GM18507 (cell line): Measurements from ENCODE around the gene UVSSA.
"Not testable (repeated sequence)": the region's sequence is repeated elsewhere in the genome, so short reads cannot be mapped to it uniquely, and the experiment has no call there.

ENCODE experiments used
- DNase-seq: peaks from one replicate; pipeline ENCODE4 v3.0.0; 2011; ENCODE audit warnings: low read depth; ENCODE audit not compliant: insufficient read length; ENCODE audit errors: extremely low spot score
- FAIRE-seq: peaks from 2 replicates; lab custom pipeline; 2011; peaks lifted over from hg19 to GRCh38; lab: Jason Lieb, UNC

The UVSSA gene

GRCh38 chr4:1316537-1317168 is 30.4 kb upstream of the UVSSA start:
- no peak for FAIRE-seq
- no peak for DNase-seq

- no peak for DNase-seq
Observed at GRCh38 chr4:1317177-1318045, 29.6 kb upstream of the UVSSA start.

GRCh38 chr4:1318046-1318375 is 29.0 kb upstream of the UVSSA start:
- DNase-seq (no peak), FAIRE-seq (no peak)

More at GRCh38 chr4:1317177-1318045, 29.6 kb upstream of the UVSSA start:
- no peak for FAIRE-seq

GRCh38 chr4:1318488-1319213 is 28.4 kb upstream of the UVSSA start:
- FAIRE-seq (no peak), DNase-seq (no peak)

GRCh38 chr4:1321486-1321885 is 25.5 kb upstream of the UVSSA start:
- FAIRE-seq: no peak

GRCh38 chr4:1321946-1322650 is 24.9 kb upstream of the UVSSA start:
- FAIRE-seq: no peak
- no peak for DNase-seq

More at GRCh38 chr4:1321486-1321885, 25.5 kb upstream of the UVSSA start:
- DNase-seq: no peak

- DNase-seq (no peak), FAIRE-seq (no peak)
Observed at GRCh38 chr4:1323280-1323634, 23.8 kb upstream of the UVSSA start.

GRCh38 chr4:1323635-1324442 is 23.2 kb upstream of the UVSSA start:
- FAIRE-seq (no peak), DNase-seq (no peak)

- DNase-seq, FAIRE-seq: not testable (repeated sequence)
Observed at GRCh38 chr4:1324443-1325175, 22.4 kb upstream of the UVSSA start.

- no peak for FAIRE-seq
- no peak for DNase-seq
Observed at GRCh38 chr4:1325176-1325480, 21.9 kb upstream of the UVSSA start.

GRCh38 chr4:1325681-1326635 is 21.1 kb upstream of the UVSSA start:
- FAIRE-seq (no peak), DNase-seq (no peak)

GRCh38 chr4:1326751-1327525 is 20.1 kb upstream of the UVSSA start:
- no peak for DNase-seq
- no peak for FAIRE-seq

GRCh38 chr4:1327526-1328266 is 19.3 kb upstream of the UVSSA start:
- FAIRE-seq: no peak
- DNase-seq: no peak

GRCh38 chr4:1328267-1329155 is 18.5 kb upstream of the UVSSA start:
- no peak for DNase-seq
- no peak for FAIRE-seq
